ENCODE measurements around the gene PSMG3. TPM values are rescaled to one million over a fixed set of nuclear protein-coding genes. Genes with fewer than 3 reads are reported as not detected.

The PSMG3 gene
- total RNA-seq, 3 donors from 2014 or later (not counting 1 experiment from before 2014, with no cell fraction given), result 19.0 to 21.4 (median 20.5) TPM

DNA sequence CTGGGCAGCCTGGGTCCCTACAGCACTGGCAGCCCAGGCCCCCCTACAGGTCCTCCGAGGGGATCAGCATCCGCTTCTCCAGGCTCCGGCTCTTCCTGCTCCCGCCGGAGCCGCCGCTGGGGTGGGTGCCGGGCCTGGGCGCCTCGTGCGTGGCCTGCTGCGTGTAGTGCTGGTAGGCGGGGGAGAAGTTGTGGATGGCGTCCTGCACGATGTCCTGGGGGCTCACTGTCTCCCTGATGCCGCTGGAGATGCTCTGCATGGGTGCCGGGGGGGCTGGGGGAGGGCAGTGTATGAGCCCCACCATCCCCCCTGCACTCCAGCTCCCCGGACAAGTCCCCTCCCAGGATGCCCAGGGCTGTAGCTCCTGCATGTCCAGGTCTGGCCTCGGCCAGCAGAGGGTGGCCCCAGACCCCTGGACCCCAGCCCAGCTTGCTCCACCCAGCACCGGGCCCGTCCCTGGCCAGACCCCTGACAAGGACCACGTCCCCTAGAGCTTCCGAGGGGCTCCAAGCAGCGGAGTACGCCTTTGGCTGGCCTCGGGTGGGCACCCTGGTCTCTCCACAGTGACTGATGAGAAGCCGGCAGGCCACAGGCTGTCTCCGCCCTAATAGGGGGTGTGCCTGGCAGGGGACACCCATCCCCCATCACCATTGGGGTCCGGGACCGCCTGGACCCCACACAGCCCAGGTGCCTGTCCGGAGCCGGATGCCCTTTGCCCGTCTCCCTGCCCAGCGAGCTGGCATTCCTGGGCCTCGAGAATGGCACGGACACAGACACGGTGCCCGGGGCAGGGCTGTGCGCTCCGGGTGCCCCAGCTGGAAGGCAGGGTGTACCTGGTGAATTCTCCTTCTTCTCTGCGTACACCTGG is 22.7 kb downstream of the PSMG3 start:
- Mint-ChIP-seq H3K4me3 (no peak overlapping the region), H3K4me1 (peaks cover 0 to 9% of the 10 kb centered on the region in 2 donors), H3K27ac (no peak overlapping the region), H3K27me3 (ENCODE audit: low read depth in 2 of 2) (no peaks in the 10 kb centered on the region), H3K36me3 (no peaks in the 10 kb centered on the region), H3K9me3 (no peaks in the 10 kb centered on the region)
- H3K27me3 ChIP-seq (ENCODE audit: control insufficient read depth, insufficient read depth, low read length), result no peaks in the 10 kb centered on the region
- WGBS (ENCODE audit: insufficient coverage), result 91% methylated on average over 41 of the region's 41 CpGs
- ATAC-seq (no peak), DNase-seq (no peak)
- no peak overlapping the region for H3K27ac ChIP-seq (ENCODE audit: low read length)
- no peaks in the 10 kb centered on the region for H3K9me3 ChIP-seq (ENCODE audit: control insufficient read depth, insufficient read depth, low read length)
- TF ChIP-seq, protein P1, sequence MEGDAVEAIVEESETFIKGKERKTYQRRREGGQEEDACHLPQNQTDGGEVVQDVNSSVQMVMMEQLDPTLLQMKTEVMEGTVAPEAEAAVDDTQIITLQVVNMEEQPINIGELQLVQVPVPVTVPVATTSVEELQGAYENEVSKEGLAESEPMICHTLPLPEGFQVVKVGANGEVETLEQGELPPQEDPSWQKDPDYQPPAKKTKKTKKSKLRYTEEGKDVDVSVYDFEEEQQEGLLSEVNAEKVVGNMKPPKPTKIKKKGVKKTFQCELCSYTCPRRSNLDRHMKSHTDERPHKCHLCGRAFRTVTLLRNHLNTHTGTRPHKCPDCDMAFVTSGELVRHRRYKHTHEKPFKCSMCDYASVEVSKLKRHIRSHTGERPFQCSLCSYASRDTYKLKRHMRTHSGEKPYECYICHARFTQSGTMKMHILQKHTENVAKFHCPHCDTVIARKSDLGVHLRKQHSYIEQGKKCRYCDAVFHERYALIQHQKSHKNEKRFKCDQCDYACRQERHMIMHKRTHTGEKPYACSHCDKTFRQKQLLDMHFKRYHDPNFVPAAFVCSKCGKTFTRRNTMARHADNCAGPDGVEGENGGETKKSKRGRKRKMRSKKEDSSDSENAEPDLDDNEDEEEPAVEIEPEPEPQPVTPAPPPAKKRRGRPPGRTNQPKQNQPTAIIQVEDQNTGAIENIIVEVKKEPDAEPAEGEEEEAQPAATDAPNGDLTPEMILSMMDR (IDR thresholded peaks at IDR 0.05), result no peak
- H3K36me3 ChIP-seq (ENCODE audit: control insufficient read depth, insufficient read depth, low read length), result peaks cover 10% of the 10 kb centered on the region
- intact Hi-C loops (cut with micrococcal nuclease), result no loop called here
- H3K4me1 ChIP-seq (ENCODE audit: control insufficient read depth, insufficient read depth, low read length), result no peaks in the 10 kb centered on the region
- H3K4me3 ChIP-seq (ENCODE audit: low read length), result no peak overlapping the region

DNA sequence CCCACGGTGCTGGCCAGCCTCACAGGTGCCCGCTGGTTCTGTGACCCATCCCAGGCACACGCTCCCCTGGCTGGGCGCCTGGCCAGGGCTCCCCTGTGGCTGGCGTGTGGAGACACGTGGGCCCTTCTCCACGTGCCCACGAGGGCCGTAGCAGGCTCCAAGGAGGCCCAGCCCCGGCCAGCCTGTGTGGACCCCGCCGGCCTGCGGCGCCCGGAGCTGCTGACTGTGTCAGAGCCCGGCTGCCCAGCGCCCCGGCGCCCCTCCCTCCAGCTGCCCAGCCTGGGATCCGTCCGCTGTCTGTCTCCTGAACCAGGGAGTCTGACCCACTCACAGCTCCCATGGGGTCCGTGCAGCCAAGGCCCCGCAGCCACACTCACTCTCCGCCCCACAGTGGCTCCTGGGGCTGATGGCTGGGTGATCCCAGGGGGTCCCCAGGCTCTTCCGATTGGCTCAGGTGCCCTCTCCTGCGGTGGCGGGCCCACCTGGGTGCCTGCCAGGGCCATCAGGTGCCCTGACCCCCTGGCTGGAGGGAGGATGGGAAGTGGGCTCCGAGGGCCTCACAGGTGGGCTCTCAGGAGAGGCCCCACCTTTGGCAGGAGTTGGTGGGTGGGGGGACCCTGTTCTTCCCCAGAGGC is 23.4 kb downstream of the PSMG3 start:
- Mint-ChIP-seq H3K9me3 (no peaks in the 10 kb centered on the region), H3K4me3 (no peak overlapping the region), H3K27ac (peak overlapping the region in 1 of 2 donors; percentile 33), H3K36me3 (no peaks in the 10 kb centered on the region), H3K27me3 (ENCODE audit: low read depth in 2 of 2) (no peaks in the 10 kb centered on the region), H3K4me1 (peaks cover 0 to 9% of the 10 kb centered on the region in 2 donors)
- DNase-seq (no peak), ATAC-seq (peak in 1 of 3 donors; percentile 8)
- Histone ChIP-seq H3K4me1 (ENCODE audit: control insufficient read depth, insufficient read depth, low read length) (no peaks in the 10 kb centered on the region), H3K36me3 (ENCODE audit: control insufficient read depth, insufficient read depth, low read length) (peaks cover 10% of the 10 kb centered on the region), H3K9me3 (ENCODE audit: control insufficient read depth, insufficient read depth, low read length) (no peaks in the 10 kb centered on the region), H3K27ac (ENCODE audit: low read length) (no peak overlapping the region), H3K4me3 (ENCODE audit: low read length) (no peak overlapping the region), H3K27me3 (ENCODE audit: control insufficient read depth, insufficient read depth, low read length) (no peaks in the 10 kb centered on the region)
- TF ChIP-seq, protein P1 (IDR thresholded peaks at IDR 0.05), result no peak
- intact Hi-C loops (cut with micrococcal nuclease), result no loop called here
- WGBS (ENCODE audit: insufficient coverage), result 91% methylated on average over 28 of the region's 28 CpGs

DNA sequence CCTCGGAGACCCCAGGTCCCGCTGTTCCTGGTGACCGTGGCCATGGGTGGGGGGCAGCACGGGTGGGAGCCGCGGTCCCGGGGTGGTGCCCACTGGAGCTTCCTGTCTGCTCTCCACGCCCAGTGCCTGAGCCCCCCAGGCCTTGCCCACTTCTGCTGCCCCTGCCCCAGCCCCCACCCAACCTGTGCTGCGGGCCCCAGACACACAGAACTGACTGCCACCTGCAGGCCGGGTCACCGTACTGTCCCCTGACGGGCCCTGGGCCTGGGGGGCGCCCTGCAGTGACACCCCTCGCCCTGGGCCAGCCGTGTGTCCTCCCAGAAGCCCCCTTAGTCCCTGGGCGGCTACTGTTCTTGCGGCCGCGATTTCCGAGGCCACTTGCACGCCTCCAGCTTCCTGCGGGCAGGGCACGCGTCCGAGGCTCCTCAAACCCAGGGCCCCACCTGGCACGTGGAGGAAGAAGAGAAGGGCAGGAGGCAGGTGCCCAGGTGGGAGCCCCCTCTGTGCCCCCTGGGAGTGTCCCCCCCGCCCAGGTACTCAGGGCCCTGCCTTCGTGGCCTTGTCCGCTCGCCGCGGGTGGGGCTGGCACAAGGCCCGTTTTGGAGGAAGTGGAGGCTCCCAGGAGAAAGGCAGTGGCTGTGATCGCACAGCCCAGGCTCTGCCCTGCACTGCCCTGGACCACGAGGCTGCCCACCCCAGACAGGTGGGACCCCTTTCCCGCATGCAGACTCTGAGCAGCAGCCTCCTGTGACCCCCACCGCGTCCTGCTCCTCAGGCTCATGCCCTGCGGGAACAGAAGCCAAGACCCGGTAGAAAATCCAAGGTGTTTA is 24.2 kb downstream of the PSMG3 start:
- intact Hi-C loops (cut with micrococcal nuclease), result no loop called here

More for the DNA sequence above, 24.2 kb downstream of the PSMG3 start:
- Mint-ChIP-seq H3K9me3 (no peaks in the 10 kb centered on the region), H3K4me3 (no peak overlapping the region), H3K4me1 (peaks cover 0 to 9% of the 10 kb centered on the region in 2 donors), H3K27ac (peak overlapping the region in 1 of 2 donors; percentile 33), H3K36me3 (no peaks in the 10 kb centered on the region), H3K27me3 (ENCODE audit: low read depth in 2 of 2) (no peaks in the 10 kb centered on the region)
- H3K4me1 ChIP-seq (ENCODE audit: control insufficient read depth, insufficient read depth, low read length), result no peaks in the 10 kb centered on the region
- peaks cover 16% of the 10 kb centered on the region for H3K36me3 ChIP-seq (ENCODE audit: control insufficient read depth, insufficient read depth, low read length)
- peak in 1 of 3 donors; percentile 11 for ATAC-seq
- H3K27me3 ChIP-seq (ENCODE audit: control insufficient read depth, insufficient read depth, low read length), result no peaks in the 10 kb centered on the region
- H3K27ac ChIP-seq (ENCODE audit: low read length), result no peak overlapping the region
- no peaks in the 10 kb centered on the region for H3K9me3 ChIP-seq (ENCODE audit: control insufficient read depth, insufficient read depth, low read length)
- TF ChIP-seq, protein P1 (IDR thresholded peaks at IDR 0.05), result no peak
- no peak for DNase-seq
- no peak overlapping the region for H3K4me3 ChIP-seq (ENCODE audit: low read length)
- WGBS (ENCODE audit: insufficient coverage), result 81% methylated on average over 40 of the region's 40 CpGs
